Testis (tissue), 3 donors: Measurements from ENCODE around the gene CYGB. TPM values are rescaled to one million over a fixed set of nuclear protein-coding genes. Genes with fewer than 3 reads are reported as not detected.

Experiments
- DNase-seq: peaks from one replicate; pipeline ENCODE4 v3.0.0-alpha.2; 2019
- H3K27ac ChIP-seq, 2 donors: fragments of 200-600 bp; sonication (generic); one replicate each; pipeline ENCODE4 v1.5.1; 2019
- H3K27me3 ChIP-seq: fragments of 200-600 bp; sonication (generic); one replicate; pipeline ENCODE4 v1.5.1; 2019
- H3K36me3 ChIP-seq: fragments of 200-600 bp; sonication (generic); one replicate; pipeline ENCODE4 v1.5.1; 2017; ENCODE audit warnings: low read depth; ENCODE audit errors: missing control alignments
- H3K4me1 ChIP-seq: fragments of 200-600 bp; sonication (generic); one replicate; pipeline ENCODE4 v1.5.1; 2019
- H3K4me3 ChIP-seq, 2 donors: fragments of 200-600 bp; sonication (generic); one replicate each; pipeline ENCODE4 v1.5.1; 2017 to 2019
- H3K9me3 ChIP-seq: fragments of 200-600 bp; sonication (generic); one replicate; pipeline ENCODE4 v1.5.1; 2017
- CTCF ChIP-seq, 3 experiments: fragments of 450-650 bp in 2 of 3; fragments of 200-600 bp in 1 of 3; sonication (generic) in 1 of 3; IDR thresholded peaks; one replicate each; pipeline ENCODE4 v1.5.1; 2016 to 2019; ENCODE audit warnings: antibody characterized with exemption in 3 of 3, mild to moderate bottlenecking in 2 of 3, moderate library complexity in 1 of 3
- POLR2A ChIP-seq: fragments of 450-650 bp; IDR thresholded peaks from one replicate; pipeline ENCODE4 v1.6.1; 2017; ENCODE audit warnings: antibody characterized with exemption, mild to moderate bottlenecking, moderate library complexity
- WGBS, 2 donors: methylation state at CpG; one replicate each; pipeline ENCODE4 v1.1.5; 2018; 5-methylcytosine and 5-hydroxymethylcytosine counted together
- intact Hi-C: fragments of 100-400 bp; cut with DNase I; formaldehyde crosslinking; loops from one replicate; pipeline ENCODE4 v1.15.1; 2023; ENCODE audit warnings: low total_unique reads
- polyA plus RNA-seq: library from polyadenylated mRNA; stranded (reverse); fragments of 350-450 nt; fragmentation: Illumina TruSeq; extraction: RNeasy Lipid Tissue Mini Kit (QIAGEN cat#74804); gene quantifications from one replicate; pipeline ENCODE4 v1.2.3, GENCODE V29; 2014; ENCODE audit warnings: low read depth, low replicate concordance; ENCODE audit not compliant: insufficient read depth
- small RNA-seq, 2 donors: library from RNA; depleted of rRNA; stranded (forward); fragments of <200 nt; gene quantifications; one replicate each; pipeline ENCODE3, GENCODE V24; 2016
- total RNA-seq, 2 donors: library from RNA; depleted of rRNA; stranded (reverse); fragments of >200 nt; gene quantifications; one replicate each; pipeline ENCODE4 v1.2.3, GENCODE V29; 2016

The CYGB gene
- total and polyA plus RNA-seq, 3 donors from 2014 or later = 3.4 to 9.9 (median 7.2) TPM

- no peaks in the 10 kb centered on the region for H3K9me3 ChIP-seq
- intact Hi-C loops = no loop called here
- DNase-seq = no peak
- peaks cover 13% of the 10 kb centered on the region for H3K4me1 ChIP-seq
- no peaks in the 10 kb centered on the region for H3K27me3 ChIP-seq
- 91 to 93% methylated on average over 10 of the region's 10 CpGs for WGBS, 2 donors
- no peak overlapping the region for H3K4me3 ChIP-seq
- no peak for TF ChIP-seq CTCF (IDR thresholded peaks at IDR 0.05)
- no peak for TF ChIP-seq POLR2A
- H3K27ac ChIP-seq = no peak overlapping the region
- H3K36me3 ChIP-seq = no peaks in the 10 kb centered on the region
Measured at GRCh38 chr17:76478097-76478496, 59.4 kb downstream of the CYGB start.

GRCh38 chr17:76477576-76477975 is 59.9 kb downstream of the CYGB start:
- WGBS, 2 donors = 95 to 97% methylated on average over 7 to 15 of the region's 15 CpGs
- Histone ChIP-seq H3K4me1 (peaks cover 13% of the 10 kb centered on the region), H3K27me3 (no peaks in the 10 kb centered on the region), H3K36me3 (no peaks in the 10 kb centered on the region), H3K4me3 (no peak overlapping the region), H3K27ac (no peak overlapping the region), H3K9me3 (no peaks in the 10 kb centered on the region)
- TF ChIP-seq CTCF (IDR thresholded peaks at IDR 0.05) (no peak), POLR2A (no peak)
- intact Hi-C loops = no loop called here
- no peak for DNase-seq

Small RNA genes within 50 kb of the gene (small RNA-seq; reads per million reads assigned to genes)
- gene SNORD1A (0 reads per million in 2 donors), gene SNORD1B (391 to 392 reads per million in 2 donors)

Other genes starting within 250 kb of the CYGB start
- 10 to 100 TPM; 27.0 to 39.0 TPM for gene QRICH2, start 229.4 kb downstream of the CYGB start, total RNA-seq
- gene QRICH2, start 229.4 kb downstream of the CYGB start, polyA plus RNA-seq = 43.4 TPM
- gene PRPSAP1, start 183.8 kb downstream of the CYGB start, total RNA-seq = 100 to 1,000 TPM; 132 to 152 TPM
- gene PRPSAP1, start 183.8 kb downstream of the CYGB start, polyA plus RNA-seq = 184 TPM
- gene SPHK1, start 153.1 kb downstream of the CYGB start, total RNA-seq = 10 to 100 TPM; 14.7 to 17.7 TPM
- 8.0 TPM for gene SPHK1, start 153.1 kb downstream of the CYGB start, polyA plus RNA-seq
- gene UBE2O, start 84.6 kb downstream of the CYGB start, total RNA-seq = 10 to 100 TPM; 56.6 to 58.0 TPM
- gene UBE2O, start 84.6 kb downstream of the CYGB start, polyA plus RNA-seq = 40.6 TPM
- gene AANAT, start 70.1 kb downstream of the CYGB start, total RNA-seq = 1 to 10 TPM; 2.0 to 4.3 TPM
- 4.4 TPM for gene AANAT, start 70.1 kb downstream of the CYGB start, polyA plus RNA-seq
- gene RHBDF2, start 36.3 kb downstream of the CYGB start, total RNA-seq = 10 to 100 TPM; 26.3 to 30.2 TPM
- 9.7 TPM for gene RHBDF2, start 36.3 kb downstream of the CYGB start, polyA plus RNA-seq
- 1 to 10 TPM; 3.2 to 3.8 TPM for gene PRCD, start 2.3 kb upstream of the CYGB start, total RNA-seq
- 4.6 TPM for gene PRCD, start 2.3 kb upstream of the CYGB start, polyA plus RNA-seq
- gene ST6GALNAC2, start 48.2 kb upstream of the CYGB start, total RNA-seq = 10 to 100 TPM; 29.7 to 87.5 TPM
- 107 TPM for gene ST6GALNAC2, start 48.2 kb upstream of the CYGB start, polyA plus RNA-seq
- 10 to 100 TPM; 20.1 to 20.6 TPM for gene ST6GALNAC1, start 106.0 kb upstream of the CYGB start, total RNA-seq
- gene ST6GALNAC1, start 106.0 kb upstream of the CYGB start, polyA plus RNA-seq = 11.9 TPM
- gene MXRA7, start 173.3 kb upstream of the CYGB start, total RNA-seq = 100 to 1,000 TPM; 217 to 272 TPM
- gene MXRA7, start 173.3 kb upstream of the CYGB start, polyA plus RNA-seq = 253 TPM
- gene JMJD6, start 188.9 kb upstream of the CYGB start, total RNA-seq = 10 to 100 TPM; 31.7 to 40.5 TPM
- gene JMJD6, start 188.9 kb upstream of the CYGB start, polyA plus RNA-seq = 44.6 TPM
- 10 to 100 TPM; 37.5 to 45.3 TPM for gene METTL23, start 189.1 kb upstream of the CYGB start, total RNA-seq
- 122 TPM for gene METTL23, start 189.1 kb upstream of the CYGB start, polyA plus RNA-seq
- 100 to 1,000 TPM; 365 to 461 TPM for gene SRSF2, start 199.6 kb upstream of the CYGB start, total RNA-seq
- 196 TPM for gene SRSF2, start 199.6 kb upstream of the CYGB start, polyA plus RNA-seq
- 100 to 1,000 TPM in 1 of 2 donors, 10 to 100 TPM in 1; 51.7 to 102 TPM for gene MFSD11, start 200.4 kb upstream of the CYGB start, total RNA-seq
- 38.5 TPM for gene MFSD11, start 200.4 kb upstream of the CYGB start, polyA plus RNA-seq